MG63 (cell line): ENCODE results near the gene HELZ2. TPM values are rescaled to one million over a fixed set of nuclear protein-coding genes. Genes with fewer than 3 reads are reported as not detected.

Experiments used
- DNase-seq: peaks from one replicate; pipeline ENCODE4 v3.0.0-alpha.2; 2020
- H3K27me3 ChIP-seq: fragments of 250-450 bp; sonication (Bioruptor Pico); 2 replicates; pipeline ENCODE4 v1.5.1; 2020; ENCODE audit warnings: mild to moderate bottlenecking, moderate library complexity
- H3K36me3 ChIP-seq: fragments of 250-450 bp; sonication (Bioruptor Pico); 2 replicates; pipeline ENCODE4 v1.5.1; 2020; ENCODE audit warnings: mild to moderate bottlenecking, moderate library complexity
- H3K4me3 ChIP-seq: fragments of 250-450 bp; sonication (Bioruptor Pico); 2 replicates; pipeline ENCODE4 v1.5.1; 2020; ENCODE audit warnings: mild to moderate bottlenecking, moderate library complexity
- H3K9me3 ChIP-seq: fragments of 250-450 bp; sonication (Bioruptor Pico); 2 replicates; pipeline ENCODE4 v1.5.1; 2020; ENCODE audit warnings: mild to moderate bottlenecking, moderate library complexity
- total RNA-seq: library from RNA; depleted of rRNA; stranded (reverse); fragments of >200 nt; shearing (Covaris generic); gene quantifications from 2 replicates; pipeline ENCODE4 v1.2.3, GENCODE V29; 2014; ENCODE audit warnings: low replicate concordance

The HELZ2 gene
- total RNA-seq, 1 experiment from 2014 or later, result 26.4 TPM

GRCh38 chr20:63551068-63551467 is 23.0 kb downstream of the HELZ2 start:
- Histone ChIP-seq H3K4me3 (no peak overlapping the region), H3K36me3 (no peaks in the 10 kb centered on the region), H3K27me3 (no peaks in the 10 kb centered on the region), H3K9me3 (no peaks in the 10 kb centered on the region)
- no peak for DNase-seq

- DNase-seq, result no peak
- no peaks in the 10 kb centered on the region for H3K9me3 ChIP-seq
- H3K27me3 ChIP-seq, result no peaks in the 10 kb centered on the region
- H3K36me3 ChIP-seq, result no peaks in the 10 kb centered on the region
- H3K4me3 ChIP-seq, result no peak overlapping the region
Observed at GRCh38 chr20:63549679-63550282, 24.3 kb downstream of the HELZ2 start.

DNA sequence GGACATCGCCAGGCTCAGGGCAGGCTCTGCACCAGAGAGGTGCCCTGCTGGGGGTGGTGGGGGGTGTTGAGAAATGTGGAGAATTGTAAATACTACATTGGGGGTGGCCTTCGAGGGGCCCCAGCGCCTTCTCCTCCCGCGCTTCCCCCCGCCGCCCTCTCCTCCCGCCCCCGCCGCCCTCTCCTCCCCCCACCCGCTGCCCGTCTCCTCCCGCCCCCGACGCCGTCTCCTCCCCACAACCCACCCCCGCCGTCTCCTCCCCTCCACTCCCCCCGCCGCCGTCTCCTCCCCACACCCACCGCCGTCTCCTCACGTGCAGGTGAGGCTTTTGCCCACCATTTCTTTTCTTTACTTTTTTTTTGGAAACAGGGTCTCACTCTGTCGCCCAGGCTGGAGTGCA is 25.0 kb downstream of the HELZ2 start:
- Histone ChIP-seq H3K36me3 (no peaks in the 10 kb centered on the region), H3K27me3 (no peaks in the 10 kb centered on the region), H3K4me3 (no peak overlapping the region), H3K9me3 (no peaks in the 10 kb centered on the region)
- DNase-seq, result no peak

- H3K36me3 ChIP-seq, result no peaks in the 10 kb centered on the region
Observed at GRCh38 chr20:63548542-63548941, 25.5 kb downstream of the HELZ2 start.

GRCh38 chr20:63547725-63548480 is 26.1 kb downstream of the HELZ2 start, which contains the start of gene SRMS:
Gene SRMS, minus strand, starts transcription at chr20:63547749. Its CDS starts 286 bp downstream, at chr20:63547463.
- no peaks in the 10 kb centered on the region for H3K36me3 ChIP-seq
- H3K9me3 ChIP-seq, result no peaks in the 10 kb centered on the region
- peak; percentile 75 for DNase-seq
- H3K4me3 ChIP-seq, result no peak within 1 kb of the TSS
- no peaks in the 10 kb centered on the region for H3K27me3 ChIP-seq

More at GRCh38 chr20:63548542-63548941, 25.5 kb downstream of the HELZ2 start:
- H3K27me3 ChIP-seq, result no peaks in the 10 kb centered on the region
- DNase-seq, result no peak
- H3K9me3 ChIP-seq, result no peaks in the 10 kb centered on the region
- H3K4me3 ChIP-seq, result no peak overlapping the region

- Histone ChIP-seq H3K27me3 (no peaks in the 10 kb centered on the region), H3K9me3 (no peaks in the 10 kb centered on the region), H3K36me3 (no peaks in the 10 kb centered on the region), H3K4me3 (no peak overlapping the region)
- DNase-seq, result no peak
Observed at GRCh38 chr20:63546956-63547724, 26.9 kb downstream of the HELZ2 start.

DNA sequence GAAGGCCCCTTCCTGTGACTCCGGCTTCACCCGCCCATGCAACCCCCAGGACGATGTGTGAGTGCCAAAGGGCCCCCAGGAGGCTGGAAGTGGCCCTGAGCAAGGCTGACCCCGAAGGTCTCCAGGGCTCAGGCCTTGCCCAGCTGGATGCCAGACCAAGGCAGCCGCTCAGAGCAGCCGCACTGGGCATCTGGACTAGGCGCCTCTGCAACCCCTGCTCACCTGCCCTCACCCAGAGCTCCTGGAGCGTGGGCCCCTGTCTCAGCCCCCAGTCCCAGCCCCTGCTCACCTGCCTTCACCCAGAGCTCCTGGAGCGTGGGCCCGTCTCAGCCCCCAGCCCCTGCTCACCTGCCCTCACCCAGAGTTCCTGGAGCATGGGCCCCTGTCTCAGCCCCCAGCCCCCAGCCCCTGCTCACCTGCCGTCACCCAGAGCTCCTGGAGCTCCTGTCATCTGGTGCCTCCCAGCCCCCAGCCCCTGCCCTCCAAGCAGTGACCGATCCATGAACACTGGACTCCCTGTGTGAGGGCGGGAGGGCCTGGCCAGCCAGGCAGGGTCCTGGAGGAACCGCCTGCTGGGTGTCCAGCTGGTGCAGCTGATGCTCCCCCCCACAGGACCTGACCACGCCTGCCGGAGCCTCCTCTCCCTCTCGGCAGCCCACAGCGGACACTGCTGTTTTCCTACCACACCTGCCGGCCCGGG is 27.6 kb downstream of the HELZ2 start:
- Histone ChIP-seq H3K4me3 (no peak overlapping the region), H3K27me3 (no peaks in the 10 kb centered on the region), H3K9me3 (no peaks in the 10 kb centered on the region), H3K36me3 (no peaks in the 10 kb centered on the region)
- no peak for DNase-seq

DNA sequence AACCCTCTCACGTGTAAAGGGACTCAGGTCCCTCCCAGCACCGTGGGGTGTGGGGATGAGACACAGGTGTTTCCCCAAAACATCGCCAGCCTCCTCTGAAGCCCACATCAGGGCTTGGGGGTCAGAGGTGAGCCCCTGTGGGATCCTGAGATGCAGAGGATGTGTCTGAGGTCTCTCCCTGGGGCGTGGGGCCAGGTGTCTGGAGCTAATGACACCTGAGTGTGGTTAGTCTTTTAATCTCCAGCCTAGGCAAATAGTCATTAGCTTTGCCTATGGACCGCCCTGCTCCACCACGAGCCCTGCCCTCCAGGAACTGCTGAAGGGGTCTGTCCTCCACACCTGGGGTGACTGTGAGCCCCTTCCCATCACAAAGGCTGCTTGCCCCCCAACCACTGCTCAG is 28.2 kb downstream of the HELZ2 start:
- H3K27me3 ChIP-seq, result no peaks in the 10 kb centered on the region
- no peak overlapping the region for H3K4me3 ChIP-seq
- no peaks in the 10 kb centered on the region for H3K9me3 ChIP-seq
- no peaks in the 10 kb centered on the region for H3K36me3 ChIP-seq
- no peak for DNase-seq

DNA sequence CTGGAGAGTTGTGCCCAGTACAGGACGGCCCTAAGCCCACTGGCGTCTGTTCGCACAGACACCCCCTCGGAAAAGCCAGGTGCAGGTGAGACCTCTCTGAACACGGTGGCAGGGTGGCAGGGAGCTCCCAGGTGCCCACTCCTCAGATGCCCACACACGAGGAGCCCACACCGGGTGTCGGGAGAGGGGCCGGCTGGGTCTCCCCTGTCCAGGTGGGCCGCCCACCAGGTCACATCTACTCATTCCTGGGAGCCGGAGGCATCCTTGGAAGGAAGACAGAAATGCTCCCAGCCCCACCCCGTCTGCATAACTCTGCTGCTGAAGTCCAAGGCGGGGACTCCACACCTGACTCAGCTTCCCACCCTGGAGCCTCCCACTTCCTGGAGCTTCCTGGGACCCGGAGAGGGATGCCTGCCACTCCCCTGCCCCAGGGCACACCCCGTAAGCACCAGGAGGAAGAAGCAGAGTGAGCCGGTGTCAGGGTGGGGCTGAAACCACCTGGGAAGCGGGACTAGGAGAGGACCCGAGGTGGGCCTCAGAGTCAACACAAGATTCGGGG is 29.0 kb downstream of the HELZ2 start:
- Histone ChIP-seq H3K36me3 (no peaks in the 10 kb centered on the region), H3K4me3 (no peak overlapping the region), H3K27me3 (no peaks in the 10 kb centered on the region), H3K9me3 (no peaks in the 10 kb centered on the region)
- DNase-seq, result peak; percentile 44

DNA sequence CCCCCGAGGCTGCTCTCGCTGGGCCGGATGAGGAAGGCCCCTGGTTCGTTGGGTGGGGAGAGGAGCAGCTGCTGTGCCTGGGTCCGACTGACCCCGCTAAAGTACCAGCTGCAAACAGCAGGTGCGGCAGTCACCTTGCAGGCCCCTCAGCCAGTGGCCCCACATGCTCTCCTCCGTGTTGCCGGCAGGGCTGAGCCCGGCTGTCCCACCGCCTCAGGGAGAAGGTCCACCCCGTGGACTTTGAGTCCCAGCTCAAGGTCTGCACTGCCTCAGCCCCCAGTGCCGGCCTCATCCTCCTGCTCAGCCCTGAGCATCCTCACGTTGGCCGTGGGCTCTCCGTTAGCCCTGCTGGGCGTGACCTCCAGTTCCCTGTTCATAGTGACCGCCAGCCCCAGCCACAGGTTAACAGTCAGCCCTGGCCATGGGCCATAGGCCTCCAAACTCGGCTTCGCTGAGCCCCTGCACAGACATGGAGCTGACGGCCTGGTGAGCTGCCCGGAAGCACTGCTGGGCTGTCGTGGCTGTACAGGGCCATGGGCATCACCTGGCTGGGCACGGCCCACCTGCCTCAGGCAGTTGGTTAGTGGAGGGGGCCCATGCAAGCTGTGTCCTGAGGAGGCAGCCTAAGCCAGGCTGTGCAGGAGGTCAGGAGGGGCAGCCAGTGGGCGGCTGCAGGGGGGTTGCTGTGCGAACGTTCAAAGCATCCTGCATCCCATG is 29.6 kb downstream of the HELZ2 start:
- no peak for DNase-seq
- no peaks in the 10 kb centered on the region for H3K9me3 ChIP-seq
- H3K36me3 ChIP-seq, result no peaks in the 10 kb centered on the region
- H3K4me3 ChIP-seq, result no peak overlapping the region
- no peaks in the 10 kb centered on the region for H3K27me3 ChIP-seq

DNA sequence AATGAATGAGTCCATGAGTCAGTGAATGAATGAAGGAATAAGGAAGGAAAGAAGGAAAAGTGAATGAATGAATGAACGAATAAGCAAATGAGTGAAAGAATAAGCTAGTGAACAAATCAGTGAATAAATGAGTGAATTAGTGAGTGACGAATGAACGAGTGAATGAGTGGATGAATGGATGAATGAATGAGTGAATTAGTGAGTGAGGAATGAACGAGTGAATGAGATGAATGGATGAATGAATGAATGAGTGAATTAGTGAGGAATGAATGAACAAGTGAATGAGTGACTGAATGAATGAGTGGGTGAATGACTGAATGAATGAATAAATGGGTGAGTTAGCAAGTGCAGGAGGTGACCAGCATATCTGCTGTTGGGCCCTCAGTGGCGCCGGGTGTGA is 30.3 kb downstream of the HELZ2 start:
- Histone ChIP-seq H3K9me3 (no peaks in the 10 kb centered on the region), H3K4me3 (no peak overlapping the region), H3K27me3 (no peaks in the 10 kb centered on the region), H3K36me3 (no peaks in the 10 kb centered on the region)
- no peak for DNase-seq

- Histone ChIP-seq H3K36me3 (no peaks in the 10 kb centered on the region), H3K27me3 (no peaks in the 10 kb centered on the region), H3K9me3 (no peaks in the 10 kb centered on the region), H3K4me3 (no peak overlapping the region)
- no peak for DNase-seq
Observed at GRCh38 chr20:63543131-63543530, 30.9 kb downstream of the HELZ2 start.

- Histone ChIP-seq H3K36me3 (no peaks in the 10 kb centered on the region), H3K9me3 (no peaks in the 10 kb centered on the region), H3K4me3 (no peak overlapping the region), H3K27me3 (no peaks in the 10 kb centered on the region)
- no peak for DNase-seq
Observed at GRCh38 chr20:63542696-63543095, 31.3 kb downstream of the HELZ2 start.

GRCh38 chr20:63542031-63542559 is 31.9 kb downstream of the HELZ2 start:
- H3K36me3 ChIP-seq, result no peaks in the 10 kb centered on the region
- DNase-seq, result no peak
- H3K4me3 ChIP-seq, result no peak overlapping the region
- H3K9me3 ChIP-seq, result no peaks in the 10 kb centered on the region
- H3K27me3 ChIP-seq, result no peaks in the 10 kb centered on the region

DNA sequence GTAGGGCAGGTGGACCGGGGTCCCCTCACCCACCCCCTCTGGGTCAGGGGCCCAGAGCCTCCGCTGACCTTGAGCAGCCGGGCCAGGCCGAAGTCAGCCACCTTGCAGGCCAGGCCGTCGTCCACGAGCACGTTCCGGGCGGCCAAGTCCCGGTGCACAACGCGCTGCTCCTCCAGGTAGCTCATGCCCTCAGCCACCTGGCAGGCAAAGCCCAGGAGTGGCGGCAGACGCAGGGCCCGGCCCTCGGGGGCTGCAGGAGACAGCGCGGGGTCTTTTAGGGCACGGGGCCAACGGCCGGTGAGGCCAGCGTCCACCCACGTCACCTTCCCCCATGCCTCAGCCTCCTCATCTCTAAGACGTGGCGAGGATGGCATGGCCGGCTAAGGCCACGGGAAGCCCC is 32.7 kb downstream of the HELZ2 start:
- H3K36me3 ChIP-seq, result no peaks in the 10 kb centered on the region
- H3K9me3 ChIP-seq, result no peaks in the 10 kb centered on the region
- H3K27me3 ChIP-seq, result no peaks in the 10 kb centered on the region
- no peak overlapping the region for H3K4me3 ChIP-seq
- no peak for DNase-seq
